DMS153 (cell line): Measurements from ENCODE around the gene OR2A42.
"Not testable (repeated sequence)": the region's sequence is repeated elsewhere in the genome, so short reads cannot be mapped to it uniquely, and the experiment has no call there.

Experiments used
- DNase-seq: peaks from one replicate; lab custom pipeline; 2025; lab: John Stamatoyannopoulos, UW

Gene OR2A42

DNA sequence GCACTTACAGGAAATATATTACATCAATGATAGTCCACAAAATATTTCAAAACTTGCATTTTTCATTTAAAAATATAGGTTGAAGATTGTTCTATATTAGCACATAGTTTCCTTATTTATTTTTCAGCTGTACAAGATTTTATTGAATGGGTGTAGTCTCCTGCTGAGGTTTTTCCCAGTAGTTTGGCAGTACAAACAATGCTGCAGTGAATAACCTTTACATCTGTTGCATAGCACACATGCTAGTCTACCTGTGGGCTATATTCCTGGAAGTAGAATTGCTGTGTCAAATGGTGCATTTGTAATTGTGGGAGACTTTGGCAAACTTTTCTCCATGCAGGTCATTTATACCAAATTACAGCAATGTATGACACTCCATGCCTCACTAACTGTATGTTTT, 18.9 kb downstream of the OR2A42 start:
- DNase-seq, result not testable (repeated sequence)

DNA sequence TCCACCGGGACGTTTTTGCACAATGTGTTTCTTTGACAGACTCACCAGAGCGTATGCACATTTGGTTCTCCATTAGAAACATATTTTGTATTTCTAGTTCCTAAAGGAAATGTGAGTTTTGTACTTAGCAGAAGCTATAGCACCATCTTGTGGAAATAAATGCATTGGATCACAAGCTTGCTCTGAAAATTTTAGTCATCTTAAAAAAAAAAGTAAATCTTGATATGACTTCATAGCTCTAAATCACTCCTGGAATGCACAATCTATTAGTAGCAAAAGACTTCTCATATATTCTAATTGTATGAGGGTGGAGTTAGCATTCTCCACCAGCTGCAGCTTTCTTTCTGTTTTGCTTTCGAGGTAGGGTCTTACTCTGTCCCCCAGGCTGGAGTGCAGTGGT, 20.3 kb downstream of the OR2A42 start:
- not testable (repeated sequence) for DNase-seq

DNA sequence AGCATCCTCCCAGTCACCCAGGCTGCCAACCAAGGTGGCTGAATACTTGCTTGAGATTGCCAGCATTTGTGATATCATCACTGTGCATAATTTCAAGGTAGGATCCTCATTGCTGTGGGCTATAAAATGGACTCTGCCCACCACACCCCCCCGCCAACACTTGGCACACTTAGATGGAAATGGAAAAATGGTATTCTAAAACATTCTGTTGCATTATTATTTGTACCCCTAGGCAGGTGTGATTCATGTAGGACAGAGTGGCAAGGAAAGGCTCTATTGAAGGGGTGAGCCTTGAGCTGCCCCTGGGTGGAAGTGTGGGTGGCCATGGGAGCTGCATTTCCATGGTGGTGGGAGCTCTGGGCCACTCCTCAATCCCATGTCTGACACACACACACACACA, 20.8 kb downstream of the OR2A42 start:
- DNase-seq, result not testable (repeated sequence)

DNA sequence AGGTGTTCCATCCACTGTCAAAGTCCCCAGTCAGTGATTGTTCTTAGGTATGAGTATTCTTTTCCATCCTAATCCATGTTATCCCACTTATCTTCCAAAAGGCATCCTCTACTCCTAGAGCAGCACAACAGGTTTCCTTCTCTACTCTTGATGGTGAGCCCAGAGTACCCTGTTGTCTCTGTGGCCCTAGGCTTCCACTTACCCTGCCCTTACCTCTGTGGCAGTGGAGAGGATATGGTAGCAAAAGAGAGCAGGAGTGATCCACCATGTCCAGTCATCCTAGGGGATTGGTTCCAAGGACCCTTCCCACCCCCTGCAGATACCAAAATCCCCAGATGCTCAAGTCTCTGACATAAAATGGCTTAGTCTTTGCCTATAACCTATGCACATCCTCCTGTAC, 22.2 kb downstream of the OR2A42 start:
- not testable (repeated sequence) for DNase-seq

DNA sequence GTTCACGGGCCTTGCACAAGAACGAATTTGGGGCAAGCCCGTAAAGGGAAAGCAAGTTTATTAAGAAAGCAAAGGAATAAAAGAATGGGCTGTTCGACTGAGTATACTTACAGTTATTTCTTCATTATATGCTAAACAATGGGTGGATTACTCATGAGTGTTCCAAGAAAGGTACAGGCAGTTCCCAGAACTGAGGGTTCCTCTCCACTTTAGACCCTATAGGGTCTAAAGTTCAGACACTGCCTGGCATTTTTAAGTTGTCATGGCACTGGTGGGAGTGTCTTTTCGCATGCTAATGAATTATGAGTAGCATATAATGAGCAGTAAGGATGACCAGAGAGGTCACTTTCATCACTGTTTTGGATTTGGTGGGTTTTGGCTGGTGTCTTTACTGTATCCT, 34.1 kb downstream of the OR2A42 start:
- not testable (repeated sequence) for DNase-seq

DNA sequence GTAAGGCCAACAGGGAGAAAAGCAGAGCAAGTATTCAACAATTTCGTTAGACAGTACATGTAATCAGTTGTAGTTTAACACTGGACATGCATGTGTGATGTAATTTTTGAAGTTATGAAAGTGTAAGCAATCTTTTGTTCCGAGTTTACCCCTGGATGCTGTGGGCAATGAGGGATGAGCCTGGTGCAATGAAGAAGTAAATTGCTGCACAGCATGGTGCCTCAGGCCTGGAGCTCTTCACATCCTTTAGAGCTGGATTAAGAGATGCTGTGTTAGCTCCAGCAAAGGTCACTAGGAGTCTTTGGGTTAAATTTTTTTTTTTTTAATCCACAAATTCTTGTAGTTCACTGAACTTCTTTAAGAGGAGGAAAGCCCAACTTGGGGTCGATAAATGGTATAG, 36.3 kb downstream of the OR2A42 start:
- not testable (repeated sequence) for DNase-seq

DNA sequence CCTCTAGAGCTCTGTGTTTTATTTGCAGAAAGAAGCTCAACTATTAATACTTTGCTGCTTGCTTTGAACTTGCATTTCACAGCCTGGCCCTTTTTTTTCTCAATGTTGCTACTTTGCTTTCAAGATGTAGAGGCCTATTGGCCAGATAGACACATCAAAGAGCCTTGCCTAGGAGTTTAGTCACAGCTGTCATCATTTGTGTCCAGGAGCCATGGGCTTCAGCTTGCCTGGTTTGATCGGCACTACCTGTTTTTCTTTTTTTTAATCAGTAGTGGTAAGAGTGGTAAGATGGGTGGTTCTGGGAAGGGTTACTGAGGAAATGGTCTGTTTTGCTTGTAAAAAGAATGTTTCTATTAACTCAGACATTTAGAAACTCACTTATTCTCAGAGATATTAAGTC, 37.4 kb downstream of the OR2A42 start:
- not testable (repeated sequence) for DNase-seq

DNA sequence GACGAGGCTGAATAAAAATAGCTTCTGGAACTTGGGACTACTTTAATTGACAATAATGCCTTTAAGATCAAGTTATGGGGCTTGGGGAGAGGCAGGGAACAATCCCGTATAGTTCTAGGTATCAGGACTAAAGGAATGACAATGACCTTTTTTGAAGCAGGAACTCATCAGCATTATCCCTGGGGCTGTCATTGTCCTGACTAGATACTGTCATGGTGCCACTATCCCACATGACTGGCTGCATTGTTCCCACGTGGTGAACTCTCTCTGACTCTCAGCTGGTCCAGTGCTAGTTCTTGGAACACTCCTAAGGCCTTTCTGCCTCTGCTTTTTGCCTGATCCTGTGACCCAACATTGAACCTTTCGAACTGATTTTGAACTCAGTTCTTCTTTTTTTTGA, 40.5 kb downstream of the OR2A42 start:
- DNase-seq, result not testable (repeated sequence)

DNA sequence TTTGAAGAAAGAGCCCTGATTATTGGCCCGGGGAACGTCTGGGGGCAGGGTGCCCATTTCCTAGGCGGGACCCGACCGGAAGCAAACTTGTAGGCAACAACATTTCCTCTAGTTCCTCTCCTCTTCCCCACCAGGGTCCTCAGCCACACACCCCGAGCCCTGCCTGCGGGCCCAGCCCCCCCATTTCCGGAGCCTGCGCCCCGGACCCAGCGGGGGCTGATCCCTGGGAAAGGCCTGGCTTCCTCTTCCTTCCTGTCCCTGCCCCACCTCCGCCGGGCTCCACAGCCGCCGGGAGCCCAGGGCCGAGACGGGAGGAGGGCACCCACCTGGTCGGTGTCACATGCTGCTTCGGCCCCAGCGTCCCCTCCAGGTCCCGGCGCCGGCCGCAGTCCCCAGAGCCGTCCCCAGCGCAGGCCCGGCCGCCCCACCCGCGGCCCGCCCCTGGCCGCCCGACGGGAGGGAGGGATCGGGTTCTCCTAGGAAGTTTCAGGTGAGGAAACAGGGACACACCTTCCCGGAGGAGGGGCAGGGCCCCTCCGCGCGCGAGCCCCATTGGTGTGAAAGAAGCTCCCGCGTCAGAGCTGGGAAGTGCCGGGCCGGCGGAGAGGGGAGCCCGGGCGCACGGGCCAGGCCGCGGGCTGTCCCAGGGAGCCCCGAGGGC, 44.1 kb downstream of the OR2A42 start, which contains the start of gene ARHGEF35:
Gene ARHGEF35 (minus strand): TSS at position 622 of the 661 bp plus-strand sequence. CDS start 7,450 bp downstream, outside the sequence.
- not testable (repeated sequence) for DNase-seq

DNA sequence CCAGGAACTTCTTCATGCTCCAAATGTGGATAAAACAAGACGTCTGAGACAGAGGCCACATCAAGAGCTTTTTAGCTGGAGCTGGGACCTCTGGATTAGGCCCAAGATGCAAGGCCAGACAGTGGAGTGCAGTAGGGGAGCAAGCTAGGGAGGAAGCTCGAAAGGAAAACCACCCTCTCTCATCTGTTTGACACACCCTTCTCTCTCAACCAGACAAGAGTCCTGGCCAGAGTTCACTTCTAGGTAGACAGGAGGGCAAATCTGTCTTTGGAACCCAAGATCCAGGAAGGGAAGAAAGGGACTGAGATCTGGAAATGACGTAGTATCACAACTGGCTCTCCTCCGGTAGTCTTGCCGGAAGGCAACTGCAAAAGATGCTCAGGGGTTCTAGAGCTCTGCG, 45.0 kb downstream of the OR2A42 start:
- not testable (repeated sequence) for DNase-seq

DNA sequence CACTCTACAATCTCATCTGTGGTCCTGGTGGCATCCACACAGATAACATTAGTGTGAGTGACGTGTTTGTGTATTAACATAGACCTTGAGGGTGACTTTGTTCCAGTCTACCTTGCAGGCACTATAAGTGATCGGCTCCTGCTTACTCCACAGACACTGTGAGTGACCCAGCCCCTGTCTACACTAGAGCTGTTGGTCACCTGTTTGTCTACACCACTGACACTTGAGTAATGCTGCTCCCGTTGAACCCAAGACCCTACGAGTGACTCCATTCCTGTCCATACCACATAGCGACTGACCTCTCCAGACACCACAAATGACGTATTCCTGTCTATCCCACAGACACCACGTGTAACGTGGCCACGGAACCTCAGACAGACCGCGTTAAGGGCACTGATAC, 45.6 kb downstream of the OR2A42 start:
- DNase-seq, result not testable (repeated sequence)

DNA sequence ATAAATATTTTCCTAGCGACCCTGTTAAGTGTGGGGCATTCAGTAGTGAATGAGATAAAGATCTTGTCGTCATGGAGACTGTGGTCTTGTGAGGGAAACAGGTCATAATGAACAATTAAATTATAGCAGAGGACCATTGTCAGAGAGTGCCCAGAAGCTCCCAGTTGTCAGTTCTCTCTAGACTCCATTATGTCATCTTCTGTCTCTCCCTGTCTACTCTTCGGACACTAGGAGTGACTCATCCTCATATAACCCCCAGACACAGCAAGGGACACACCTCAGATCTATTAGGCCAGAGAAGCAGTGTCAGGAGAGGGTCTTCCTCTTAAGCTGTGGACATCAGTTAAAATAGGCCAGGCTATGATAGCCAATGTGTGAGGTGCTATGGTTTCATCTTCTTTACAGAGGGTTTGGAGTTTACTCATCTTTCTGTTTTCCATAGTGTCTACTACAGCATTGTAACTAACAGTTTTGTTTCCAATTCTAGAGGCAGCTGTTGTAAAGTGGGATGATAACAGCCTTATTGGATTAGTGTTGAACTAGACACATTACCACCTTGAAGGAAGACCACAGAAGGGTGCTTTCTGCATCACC, 50.7 kb downstream of the OR2A42 start:
- DNase-seq, result not testable (repeated sequence)

DNA sequence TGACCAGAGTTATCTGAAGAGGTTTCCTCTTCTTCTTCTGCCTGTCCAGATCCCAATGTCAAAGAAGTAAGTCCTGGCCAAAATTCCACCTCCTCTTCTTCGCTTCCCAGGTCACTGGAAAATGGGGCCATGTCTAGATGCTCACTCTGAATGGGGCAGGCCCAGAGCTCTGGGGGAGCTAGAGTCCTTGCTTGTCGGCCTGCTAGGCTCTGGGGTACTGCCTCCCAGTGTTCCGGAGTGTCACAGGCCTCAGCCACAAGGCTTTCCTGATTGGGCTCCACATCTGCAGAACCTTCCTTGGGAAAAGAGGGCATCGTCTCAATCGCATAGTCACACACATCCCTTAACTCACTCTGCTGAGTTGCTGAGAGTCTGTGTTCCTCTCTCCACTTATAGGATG, 51.6 kb downstream of the OR2A42 start:
- DNase-seq, result not testable (repeated sequence)

DNA sequence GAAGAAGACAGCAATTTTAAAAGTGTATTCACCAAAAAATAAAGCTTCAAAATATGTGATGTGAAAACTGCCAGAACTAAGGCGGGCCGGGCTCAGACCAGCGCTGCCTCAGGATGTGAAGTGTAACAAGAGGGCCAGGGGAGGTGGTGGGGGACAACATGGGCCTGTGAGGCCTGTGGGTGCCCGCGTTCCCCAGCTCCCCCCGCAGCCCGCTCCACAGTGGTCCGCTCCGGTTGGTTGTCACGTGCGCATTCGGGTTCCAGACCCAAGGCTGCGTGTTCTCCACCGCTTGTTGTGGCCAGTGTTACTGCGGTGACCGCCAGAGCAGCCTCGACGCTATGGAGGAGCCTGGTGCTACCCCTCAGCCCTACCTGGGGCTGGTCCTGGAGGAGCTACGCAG, 56.2 kb downstream of the OR2A42 start, which contains the start of gene CTAGE4:
Gene CTAGE4 (plus strand): TSS at position 301 of the 400 bp plus-strand sequence. CDS start 38 bp downstream, at position 339.
- DNase-seq, result not testable (repeated sequence)

DNA sequence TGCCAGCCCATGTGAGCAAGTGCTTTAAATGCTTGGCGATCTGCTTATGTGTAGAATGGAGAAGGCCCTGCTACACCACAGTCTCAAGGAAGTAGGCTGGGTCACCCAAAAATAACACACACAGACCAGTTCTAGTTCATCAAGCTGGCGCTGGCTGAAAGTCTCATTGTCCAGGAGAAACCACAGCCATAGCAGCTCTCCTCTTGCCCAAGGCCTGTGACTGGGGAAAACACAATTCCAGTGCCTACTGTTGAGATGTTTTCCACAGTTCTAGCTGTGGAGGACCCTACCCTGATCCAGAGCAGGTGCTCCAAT, 60.3 kb downstream of the OR2A42 start:
- DNase-seq, result not testable (repeated sequence)

DNA sequence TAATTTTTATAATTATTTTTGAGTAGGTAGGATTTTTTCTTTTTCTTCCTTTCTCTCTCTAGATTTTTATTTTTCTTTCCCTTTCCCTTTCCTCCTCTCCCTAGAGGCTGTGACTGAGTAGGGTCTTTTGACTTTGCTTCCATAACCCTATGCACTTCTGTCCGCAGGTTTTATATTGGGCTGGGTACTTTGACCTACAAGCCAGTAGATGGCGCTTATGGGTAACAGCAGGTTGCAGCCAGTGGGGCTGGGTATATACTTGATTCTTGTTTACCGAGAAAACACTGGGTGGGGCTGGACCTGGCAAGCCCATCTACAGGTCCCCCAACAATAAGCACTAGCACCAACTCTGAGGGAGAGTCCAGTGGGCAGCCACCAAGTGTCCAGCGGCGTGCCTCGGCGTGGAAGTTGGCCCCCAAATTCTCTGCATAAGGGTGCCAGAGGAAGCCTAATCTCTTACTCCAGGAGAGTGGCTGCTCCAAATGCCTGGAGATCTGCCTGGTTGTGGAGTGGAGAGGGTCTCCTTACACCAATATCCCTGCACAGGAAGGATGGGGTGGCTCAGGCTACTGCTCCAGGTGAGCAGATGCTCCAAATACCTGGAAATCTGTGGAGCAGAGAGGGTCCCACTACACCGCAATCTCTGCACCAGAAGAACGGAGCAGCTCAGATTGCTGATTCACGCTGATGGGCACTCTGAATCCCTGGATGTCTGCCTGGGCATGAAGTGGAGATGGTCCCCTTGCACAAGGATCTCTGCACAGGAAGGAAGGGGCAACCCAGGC, 60.8 kb downstream of the OR2A42 start:
- not testable (repeated sequence) for DNase-seq
